ENCODE results near the gene ARHGDIB.

ARHGDIB gene

GRCh38 chr12:14961466-14962152, at the start of gene ARHGDIB:
ARHGDIB (minus strand) TSS chr12:14961601; CDS start chr12:14950712, 10,889 bp downstream.
- DNase-seq (ENCODE audit: low read depth) = no peak
- TF ChIP-seq CTCF (conservative IDR thresholded peaks at IDR 0.05; ENCODE audit: low read length) = no peak
- H3K4me3 ChIP-seq (ENCODE audit: low read length) = no peak within 1 kb of the TSS

- H3K4me3 ChIP-seq (ENCODE audit: low read length) = no peak overlapping the region
- TF ChIP-seq CTCF (conservative IDR thresholded peaks at IDR 0.05; ENCODE audit: low read length) = peak; percentile 20; the same call in 1 of the 2 replicates
- DNase-seq (ENCODE audit: low read depth) = no peak
These were observed 49.8 kb upstream of the ARHGDIB start for GRCh38 chr12:15011162-15011561.

GRCh38 chr12:15007551-15007950, 46.1 kb upstream of the ARHGDIB start:
- DNase-seq (ENCODE audit: low read depth) = no peak
- no peak overlapping the region for H3K4me3 ChIP-seq (ENCODE audit: low read length)
- no peak for TF ChIP-seq CTCF (conservative IDR thresholded peaks at IDR 0.05; ENCODE audit: low read length)

- no peak for DNase-seq (ENCODE audit: low read depth)
- no peak overlapping the region for H3K4me3 ChIP-seq (ENCODE audit: low read length)
- no peak for TF ChIP-seq CTCF (conservative IDR thresholded peaks at IDR 0.05; ENCODE audit: low read length)
These were observed 43.7 kb upstream of the ARHGDIB start for GRCh38 chr12:15005064-15005463.

- H3K4me3 ChIP-seq (ENCODE audit: low read length) = no peak overlapping the region
- TF ChIP-seq CTCF (conservative IDR thresholded peaks at IDR 0.05; ENCODE audit: low read length) = no peak
- DNase-seq (ENCODE audit: low read depth) = no peak
These were observed 43.0 kb upstream of the ARHGDIB start for GRCh38 chr12:15004421-15004820.

- H3K4me3 ChIP-seq (ENCODE audit: low read length) = no peak overlapping the region
- peak; percentile 15 for DNase-seq (ENCODE audit: low read depth)
- TF ChIP-seq CTCF (conservative IDR thresholded peaks at IDR 0.05; ENCODE audit: low read length) = no peak
These were observed 40.5 kb upstream of the ARHGDIB start for GRCh38 chr12:15001733-15002382.

- no peak for TF ChIP-seq CTCF (conservative IDR thresholded peaks at IDR 0.05; ENCODE audit: low read length)
- H3K4me3 ChIP-seq (ENCODE audit: low read length) = no peak overlapping the region
- DNase-seq (ENCODE audit: low read depth) = no peak
These were observed 39.2 kb upstream of the ARHGDIB start for GRCh38 chr12:15000575-15000974.

Measured in AG10803 (cell line).